IPS-18a (cell line): ENCODE measurements around the gene HOXB3.
A peak's percentile ranks its signal among the peaks of the same experiment; 100 is the strongest.

Experiments
- H3K27ac ChIP-seq: one replicate; pipeline ENCODE4 v1.5.1; 2013; ENCODE audit warnings: low read length
- H3K27me3 ChIP-seq: one replicate; pipeline ENCODE4 v1.6.1; 2013; ENCODE audit warnings: mild to moderate bottlenecking, low read length; ENCODE audit not compliant: control insufficient read depth, insufficient read depth
- H3K36me3 ChIP-seq: one replicate; pipeline ENCODE4 v1.6.1; 2013; ENCODE audit warnings: low read depth, low read length; ENCODE audit not compliant: control insufficient read depth
- H3K4me1 ChIP-seq: one replicate; pipeline ENCODE4 v1.6.1; 2013; ENCODE audit warnings: low read depth, low read length; ENCODE audit not compliant: control insufficient read depth
- H3K4me3 ChIP-seq: one replicate; pipeline ENCODE4 v1.5.1; 2013; ENCODE audit warnings: low read length
- H3K9ac ChIP-seq: one replicate; pipeline ENCODE4 v1.6.1; 2013; ENCODE audit warnings: mild to moderate bottlenecking, low read length, moderate library complexity
- H3K9me3 ChIP-seq: one replicate; pipeline ENCODE4 v1.6.1; 2013; ENCODE audit warnings: low read depth, low read length; ENCODE audit not compliant: control insufficient read depth

Gene HOXB3

GRCh38 chr17:48549914-48550501 is 40.0 kb downstream of the HOXB3 start:
- Histone ChIP-seq H3K4me3 (no peak overlapping the region), H3K4me1 (peaks cover 12% of the 10 kb centered on the region), H3K27ac (no peak overlapping the region), H3K9me3 (no peaks in the 10 kb centered on the region), H3K27me3 (peaks cover 100% of the 10 kb centered on the region), H3K9ac (no peak overlapping the region), H3K36me3 (no peaks in the 10 kb centered on the region)

DNA sequence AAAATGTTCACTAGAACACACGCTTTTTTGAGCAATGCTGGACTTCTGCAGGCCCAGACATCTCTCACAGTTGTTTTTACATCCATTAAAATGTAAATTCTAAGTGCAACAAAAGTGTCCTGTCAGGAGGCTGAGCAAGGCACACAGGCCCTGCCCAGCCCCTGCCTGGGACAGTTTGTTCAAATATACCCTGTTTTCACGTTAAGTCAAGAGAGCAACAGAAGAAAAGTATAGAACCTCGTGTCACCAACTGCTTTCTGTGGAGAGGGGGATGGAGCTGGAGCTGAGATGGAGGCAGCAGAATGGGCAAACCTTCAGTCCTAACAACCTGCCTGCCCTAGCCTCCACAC is 40.8 kb downstream of the HOXB3 start:
- no peak overlapping the region for H3K27ac ChIP-seq
- no peak overlapping the region for H3K9ac ChIP-seq
- H3K4me3 ChIP-seq, result no peak overlapping the region
- peaks cover 12% of the 10 kb centered on the region for H3K4me1 ChIP-seq
- H3K36me3 ChIP-seq, result no peaks in the 10 kb centered on the region
- H3K27me3 ChIP-seq, result peaks cover 100% of the 10 kb centered on the region
- H3K9me3 ChIP-seq, result no peaks in the 10 kb centered on the region

DNA sequence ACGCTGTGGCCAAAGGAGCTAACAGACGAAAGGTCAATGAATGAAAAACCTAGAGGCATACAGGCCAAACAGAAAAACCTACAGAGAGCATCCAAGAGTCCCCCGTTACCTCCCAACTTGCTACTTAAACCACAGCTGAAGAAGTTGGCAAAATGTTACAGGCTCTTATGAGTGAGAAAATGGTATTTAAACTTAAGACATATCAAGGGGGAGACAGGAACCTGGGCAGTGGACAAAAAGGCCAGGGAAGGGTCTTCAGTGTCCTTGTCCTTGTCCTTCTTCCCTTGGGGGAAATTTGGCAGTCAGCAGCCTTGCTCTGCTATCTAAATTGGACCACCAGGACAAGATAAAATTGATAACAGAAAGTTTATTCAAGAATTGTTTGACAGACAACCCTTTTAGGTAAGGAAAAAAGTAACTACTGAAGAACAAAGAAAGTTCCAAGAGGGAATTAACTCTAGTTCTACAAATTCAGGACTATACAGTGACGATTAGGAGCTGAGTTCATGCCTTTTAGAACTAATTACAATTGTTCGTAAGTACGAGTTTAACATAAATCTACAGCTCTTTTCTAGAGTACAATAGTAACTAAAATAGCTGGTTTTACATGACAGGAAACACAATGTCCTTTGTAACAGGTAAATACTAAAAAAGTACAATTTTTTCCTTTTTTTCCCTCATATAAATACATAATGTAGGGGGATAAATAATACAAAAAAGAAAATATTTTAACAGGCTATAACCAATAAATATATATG is 41.3 kb downstream of the HOXB3 start:
- H3K27ac ChIP-seq, result no peak overlapping the region
- no peaks in the 10 kb centered on the region for H3K9me3 ChIP-seq
- H3K4me3 ChIP-seq, result no peak overlapping the region
- no peaks in the 10 kb centered on the region for H3K36me3 ChIP-seq
- no peak overlapping the region for H3K9ac ChIP-seq
- peaks cover 100% of the 10 kb centered on the region for H3K27me3 ChIP-seq
- H3K4me1 ChIP-seq, result peaks cover 16% of the 10 kb centered on the region

GRCh38 chr17:48547808-48548522 is 42.1 kb downstream of the HOXB3 start:
- Histone ChIP-seq H3K27ac (no peak overlapping the region), H3K27me3 (peaks cover 100% of the 10 kb centered on the region), H3K4me3 (no peak overlapping the region), H3K4me1 (peaks cover 16% of the 10 kb centered on the region), H3K9me3 (no peaks in the 10 kb centered on the region), H3K9ac (no peak overlapping the region), H3K36me3 (no peaks in the 10 kb centered on the region)

GRCh38 chr17:48546924-48547807 is 42.9 kb downstream of the HOXB3 start:
- Histone ChIP-seq H3K4me3 (peak overlapping the region; percentile 7), H3K9ac (no peak overlapping the region), H3K27ac (no peak overlapping the region), H3K27me3 (peaks cover 100% of the 10 kb centered on the region), H3K9me3 (no peaks in the 10 kb centered on the region), H3K4me1 (peaks cover 19% of the 10 kb centered on the region), H3K36me3 (no peaks in the 10 kb centered on the region)

DNA sequence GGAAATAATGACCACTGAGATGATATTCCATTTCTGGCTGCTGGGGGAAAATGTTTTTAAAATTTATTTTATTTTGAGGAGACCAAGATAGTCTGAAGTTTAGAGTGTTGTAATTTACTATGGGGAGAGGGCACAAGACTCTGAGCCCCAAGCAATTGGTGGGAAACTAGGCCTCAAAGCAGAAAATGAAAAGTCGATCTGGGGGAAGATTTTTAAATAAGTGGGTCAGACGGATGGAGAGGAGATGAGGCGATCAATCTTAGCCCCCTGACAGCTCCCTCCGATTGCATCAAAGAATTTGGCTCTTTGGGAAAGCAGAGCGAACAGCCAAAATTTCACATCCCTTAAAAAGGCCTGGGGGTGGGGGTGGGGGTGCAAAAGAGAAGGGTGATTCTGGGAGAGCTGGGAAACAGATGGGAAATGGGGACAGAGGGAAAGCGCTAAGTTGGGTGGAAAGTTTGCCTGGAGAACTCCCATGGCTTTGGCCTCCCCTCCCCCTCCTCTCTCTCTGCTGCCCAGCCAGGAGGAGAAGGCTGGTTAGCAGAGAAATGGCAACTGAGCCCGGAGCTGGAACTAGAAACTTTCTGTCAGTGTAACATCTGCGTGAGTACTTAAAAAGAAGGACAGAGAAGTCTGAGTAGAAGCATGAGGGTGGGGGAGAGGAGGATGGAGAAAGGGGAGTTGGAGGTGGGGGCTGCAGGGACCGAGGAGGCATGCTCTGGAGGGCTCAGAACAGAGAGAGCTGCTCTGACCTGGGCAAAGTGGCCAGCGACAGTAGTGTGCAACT is 43.7 kb downstream of the HOXB3 start:
- peaks cover 19% of the 10 kb centered on the region for H3K4me1 ChIP-seq
- no peaks in the 10 kb centered on the region for H3K9me3 ChIP-seq
- no peak overlapping the region for H3K9ac ChIP-seq
- H3K36me3 ChIP-seq, result no peaks in the 10 kb centered on the region
- H3K4me3 ChIP-seq, result peak overlapping the region; percentile 7
- H3K27me3 ChIP-seq, result peaks cover 100% of the 10 kb centered on the region
- no peak overlapping the region for H3K27ac ChIP-seq

DNA sequence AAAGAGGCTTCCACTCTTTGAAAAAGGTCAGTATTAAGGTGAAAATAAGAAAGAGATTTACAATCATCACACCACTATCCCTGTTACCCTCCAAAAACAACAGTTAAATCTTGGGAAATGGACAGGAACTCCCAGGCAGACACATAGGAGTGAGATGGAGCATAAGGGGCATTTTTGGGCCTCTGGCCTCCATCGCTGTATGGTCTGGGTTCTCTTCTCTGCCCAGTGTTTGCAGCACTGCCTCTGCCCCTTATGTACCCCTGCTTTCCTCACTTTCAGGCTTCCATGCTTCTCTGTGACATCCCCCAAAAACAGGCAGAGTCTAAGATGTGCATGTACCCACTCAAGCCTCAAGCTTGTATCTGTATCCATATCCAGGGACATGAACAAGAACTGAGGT is 44.5 kb downstream of the HOXB3 start:
- H3K9ac ChIP-seq, result no peak overlapping the region
- peaks cover 23% of the 10 kb centered on the region for H3K4me1 ChIP-seq
- H3K36me3 ChIP-seq, result no peaks in the 10 kb centered on the region
- no peak overlapping the region for H3K4me3 ChIP-seq
- no peaks in the 10 kb centered on the region for H3K9me3 ChIP-seq
- peaks cover 100% of the 10 kb centered on the region for H3K27me3 ChIP-seq
- no peak overlapping the region for H3K27ac ChIP-seq

DNA sequence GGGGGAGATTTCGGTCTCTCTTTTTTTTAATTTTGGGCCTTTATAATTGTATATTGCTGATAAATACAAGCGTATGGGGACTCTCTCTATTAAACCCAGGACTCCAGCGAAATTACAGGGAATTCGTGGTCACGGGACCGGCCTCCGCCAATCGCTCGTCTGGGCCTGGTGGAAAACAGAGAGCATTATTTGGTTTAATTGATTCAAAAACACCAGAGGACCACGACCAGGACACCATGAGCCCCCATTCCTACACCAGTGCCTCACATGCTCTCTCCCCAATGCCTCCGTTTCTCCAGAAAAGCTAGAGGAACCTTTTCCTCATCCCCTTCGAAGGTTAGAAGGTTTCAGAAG is 45.0 kb downstream of the HOXB3 start, which contains the start of gene HOXB2:
Gene HOXB2, minus strand, starts transcription at position 88 of the 354 bp plus-strand sequence. CDS start 198 bp downstream, outside the sequence.
- peak within 1 kb of the TSS; percentile 40 for H3K9ac ChIP-seq

GRCh38 chr17:48544349-48545021 is 45.6 kb downstream of the HOXB3 start:
- H3K4me3 ChIP-seq, result peak overlapping the region; percentile 33
- no peak overlapping the region for H3K27ac ChIP-seq
- no peaks in the 10 kb centered on the region for H3K9me3 ChIP-seq
- peaks cover 100% of the 10 kb centered on the region for H3K27me3 ChIP-seq
- H3K9ac ChIP-seq, result peak overlapping the region; percentile 40
- H3K4me1 ChIP-seq, result peaks cover 23% of the 10 kb centered on the region
- no peaks in the 10 kb centered on the region for H3K36me3 ChIP-seq

More for the DNA sequence above, 45.0 kb downstream of the HOXB3 start, which contains the start of gene HOXB2:
- Histone ChIP-seq H3K36me3 (no peaks in the 10 kb centered on the region), H3K4me3 (peak within 1 kb of the TSS; percentile 33), H3K27me3 (peaks cover 100% of the 10 kb centered on the region), H3K4me1 (peaks cover 23% of the 10 kb centered on the region), H3K9me3 (no peaks in the 10 kb centered on the region), H3K27ac (no peak within 1 kb of the TSS)

DNA sequence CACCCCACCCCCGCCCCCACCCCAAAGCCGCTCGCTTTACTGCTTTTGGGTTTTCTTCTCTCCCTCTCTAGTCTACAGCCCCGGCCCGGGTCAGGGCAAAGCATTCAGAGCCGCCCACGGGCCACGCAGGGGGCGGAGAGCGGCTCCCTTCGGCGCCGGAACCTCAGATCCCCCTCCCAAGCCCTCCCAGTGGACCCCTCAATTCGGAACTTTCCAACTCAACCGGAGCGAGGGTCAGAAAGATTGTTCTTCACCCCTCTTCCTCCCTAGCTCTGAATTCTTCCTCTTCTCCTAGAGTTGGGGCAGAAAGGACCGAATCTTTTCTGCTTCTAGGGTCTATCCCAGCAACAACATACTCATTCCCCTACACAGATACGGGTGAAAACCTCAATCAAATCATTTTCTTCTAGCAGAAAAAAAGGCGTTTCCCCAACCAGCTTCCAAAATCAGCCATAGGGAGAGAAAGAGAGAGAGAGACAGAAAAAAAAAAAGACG is 46.1 kb downstream of the HOXB3 start:
- Histone ChIP-seq H3K9me3 (no peaks in the 10 kb centered on the region), H3K9ac (peak overlapping the region; percentile 40), H3K36me3 (no peaks in the 10 kb centered on the region), H3K4me3 (peak overlapping the region; percentile 43), H3K4me1 (peaks cover 23% of the 10 kb centered on the region), H3K27ac (no peak overlapping the region), H3K27me3 (peaks cover 100% of the 10 kb centered on the region)
